HG03457 (cell line): ENCODE results near the gene KRTAP20-2.

Experiments used
- ATAC-seq: cut with Tn5 transposase; IDR thresholded peaks from one replicate; pipeline ENCODE4 v1.9.1; 2021; ENCODE audit warnings: moderate number of reproducible peaks; ENCODE audit not compliant: unreplicated experiment

KRTAP20-2 gene

GRCh38 chr21:30634906-30635305 is at the start of gene KRTAP20-2:
Gene KRTAP20-2, plus strand, starts transcription at chr21:30635206. Its CDS starts 58 bp downstream, at chr21:30635264.
- no peak for ATAC-seq

- ATAC-seq: no peak
Observed at GRCh38 chr21:30590297-30590696, 44.7 kb upstream of the KRTAP20-2 start, which contains the start of gene KRTAP22-2. Gene KRTAP22-2, minus strand, starts transcription at chr21:30590397.

GRCh38 chr21:30592140-30592539 is 42.9 kb upstream of the KRTAP20-2 start, which contains the start of gene KRTAP6-3:
Gene KRTAP6-3, plus strand, starts transcription at chr21:30592440. Its CDS starts 6 bp downstream, at chr21:30592446.
- ATAC-seq: no peak

DNA sequence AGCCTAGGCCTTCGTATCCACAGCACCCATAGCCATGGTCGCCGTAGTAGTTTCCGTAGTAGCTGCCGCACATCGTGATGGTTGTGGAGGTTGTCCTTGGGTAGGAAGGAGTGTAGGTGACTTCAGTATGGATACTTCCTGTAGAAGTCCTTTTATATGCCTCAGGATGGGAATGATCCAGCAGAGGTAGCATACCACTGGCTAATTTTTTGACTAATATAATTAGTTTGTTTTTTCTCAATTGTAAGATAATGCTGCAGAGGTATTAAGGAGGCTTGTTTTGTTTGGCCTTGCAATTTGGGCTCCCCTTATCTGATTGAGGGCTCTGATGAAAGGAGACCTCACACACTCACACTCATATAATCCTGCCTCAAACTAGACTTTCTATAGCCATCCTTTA is 36.2 kb upstream of the KRTAP20-2 start, which contains the start of gene KRTAP6-2:
Gene KRTAP6-2, minus strand, starts transcription at position 101 of the 400 bp plus-strand sequence. Its CDS starts 28 bp downstream, at position 73.
- ATAC-seq: no peak

- no peak for ATAC-seq
Observed at GRCh38 chr21:30600787-30601186, 34.2 kb upstream of the KRTAP20-2 start, which contains the start of gene KRTAP22-1. Gene KRTAP22-1, plus strand, starts transcription at chr21:30601087.

DNA sequence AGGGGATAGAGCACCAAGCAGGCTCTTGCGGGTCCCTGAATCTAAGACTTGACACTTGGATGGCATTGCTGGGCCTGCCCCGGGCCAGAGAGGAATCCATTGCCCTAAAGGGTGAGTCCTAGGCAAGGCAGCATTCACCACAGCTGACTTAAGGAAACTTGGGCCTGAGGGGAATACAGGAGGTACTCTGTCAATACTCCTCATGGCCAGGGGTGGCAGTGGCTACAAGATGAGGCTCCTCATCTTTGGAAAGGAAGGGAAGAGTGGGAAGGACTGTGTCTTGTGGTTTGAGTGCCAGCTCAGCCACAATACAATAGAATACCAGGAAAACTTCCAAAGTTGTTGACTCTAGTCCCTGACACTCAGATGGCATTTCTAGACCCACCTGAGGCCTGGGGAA is 29.0 kb upstream of the KRTAP20-2 start:
- no peak for ATAC-seq

GRCh38 chr21:30612132-30612531 is 22.9 kb upstream of the KRTAP20-2 start:
- no peak for ATAC-seq

- ATAC-seq: no peak
Observed at GRCh38 chr21:30613836-30614235, 21.2 kb upstream of the KRTAP20-2 start, which contains the start of gene KRTAP6-1. Gene KRTAP6-1, minus strand, starts transcription at chr21:30613930. Its CDS starts 26 bp downstream, at chr21:30613904.

DNA sequence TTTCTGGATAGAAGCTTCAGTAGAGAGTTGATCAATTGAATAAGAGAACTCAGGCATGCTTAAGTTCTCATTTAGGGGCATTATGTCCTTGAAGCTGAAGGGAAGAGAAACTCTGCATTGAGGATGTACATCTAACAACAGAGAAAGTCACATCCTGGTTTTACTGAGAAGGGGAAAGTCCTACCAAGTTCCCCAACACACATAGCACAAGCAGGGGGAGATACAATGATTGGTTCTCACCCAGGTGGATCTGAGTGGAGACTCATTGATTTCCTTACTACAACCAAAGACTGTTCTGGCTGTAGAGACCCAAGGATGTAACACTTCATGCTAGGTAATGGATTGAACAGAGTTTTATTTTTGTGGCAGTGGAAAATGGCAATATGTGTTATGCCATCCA is 19.8 kb upstream of the KRTAP20-2 start:
- no peak for ATAC-seq

- ATAC-seq: no peak
Observed at GRCh38 chr21:30616125-30616524, 18.9 kb upstream of the KRTAP20-2 start, which contains the start of gene KRTAP20-1. Gene KRTAP20-1, plus strand, starts transcription at chr21:30616425. Its CDS starts 30 bp downstream, at chr21:30616455.

GRCh38 chr21:30620080-30620479 is 14.9 kb upstream of the KRTAP20-2 start:
- ATAC-seq: no peak

DNA sequence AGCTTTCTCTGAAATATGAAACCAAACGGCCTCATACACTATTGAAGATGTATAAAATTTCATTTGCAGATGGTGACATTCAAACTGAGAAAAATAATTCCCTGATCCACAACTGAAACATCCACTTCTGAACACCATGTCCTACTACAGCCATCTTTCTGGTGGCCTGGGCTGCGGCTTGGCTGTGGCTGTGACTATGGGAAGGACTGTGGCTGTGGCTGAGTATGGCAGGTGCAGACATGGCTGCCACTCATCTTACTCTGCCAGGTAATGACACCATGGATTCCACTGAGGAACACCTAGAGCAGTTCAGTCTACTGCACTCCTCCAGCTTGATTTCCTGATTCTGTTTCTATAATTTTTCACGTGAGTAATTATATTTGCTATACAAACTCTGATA is 14.5 kb upstream of the KRTAP20-2 start, which contains the start of gene KRTAP20-4:
Gene KRTAP20-4, plus strand, starts transcription at position 106 of the 400 bp plus-strand sequence.
- ATAC-seq: no peak

DNA sequence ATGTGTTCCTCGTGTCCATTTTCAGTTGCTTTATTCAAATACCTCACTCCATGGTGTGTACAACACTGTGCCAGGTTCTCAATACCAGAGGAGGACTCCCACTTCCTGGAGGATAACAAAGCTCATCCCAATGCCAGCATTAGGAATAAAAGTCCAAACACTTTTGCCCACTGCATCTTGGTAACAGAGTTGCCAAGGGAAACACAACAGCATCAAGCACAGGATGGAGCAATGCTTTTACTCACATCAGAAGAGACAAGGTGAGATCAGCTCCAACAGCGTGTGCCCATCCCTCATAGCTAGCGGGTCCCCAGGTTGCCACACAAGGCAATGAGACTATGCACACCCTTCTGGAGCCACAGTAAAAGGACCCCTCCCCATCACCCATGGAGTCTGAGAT is 11.6 kb upstream of the KRTAP20-2 start:
- ATAC-seq: no peak

DNA sequence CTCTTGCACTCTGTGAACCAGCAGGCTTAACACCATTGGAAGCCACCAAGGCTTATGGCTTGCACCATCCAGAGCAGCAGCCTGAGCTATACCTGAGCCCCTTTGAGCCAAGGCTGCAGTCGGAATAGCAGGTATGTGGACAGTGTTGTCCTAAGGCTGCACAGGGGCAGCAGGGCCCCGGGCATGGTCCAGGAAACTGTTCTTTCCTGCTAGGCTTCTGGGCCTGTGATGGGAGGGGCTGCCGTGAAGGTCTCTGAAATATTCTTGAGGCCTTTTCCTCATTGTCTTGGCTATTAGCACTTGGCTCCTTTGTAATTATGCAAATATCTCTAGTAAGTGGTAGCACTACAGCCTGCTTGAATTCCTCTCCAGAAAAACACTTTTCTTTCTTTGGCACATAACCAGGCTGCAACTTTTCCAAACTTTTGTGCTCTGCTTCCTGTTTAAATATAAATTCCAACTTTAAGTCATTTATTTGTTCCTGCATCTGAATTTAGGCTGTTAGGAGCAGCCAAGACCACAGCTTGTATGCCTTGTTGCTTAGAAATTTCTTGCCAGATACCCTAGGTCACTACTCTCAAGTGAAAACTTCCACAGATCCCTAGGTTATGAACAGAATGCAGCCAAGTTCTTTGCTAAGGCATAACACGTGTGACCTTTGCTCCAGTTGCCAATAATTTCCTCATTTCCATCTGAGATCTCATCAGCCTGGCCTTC is 9.4 kb upstream of the KRTAP20-2 start:
- no peak for ATAC-seq

DNA sequence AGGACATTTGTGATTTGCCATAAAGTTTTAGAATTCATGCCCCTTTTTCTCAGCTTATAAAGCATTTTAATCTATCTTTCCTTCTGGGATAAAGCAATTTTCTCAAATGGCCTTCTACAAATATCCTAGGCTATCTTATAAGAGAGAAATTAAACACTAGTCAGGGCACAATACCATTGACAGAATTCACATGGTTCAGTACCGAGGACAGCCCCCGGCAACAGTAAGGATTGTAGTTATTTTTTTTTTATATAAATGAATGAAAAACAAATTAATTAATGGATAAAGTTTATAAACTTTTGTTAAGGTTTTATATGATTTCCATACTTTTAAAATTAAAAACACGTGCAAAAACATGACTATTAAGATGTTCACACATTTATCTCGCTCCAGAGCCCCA is 6.9 kb upstream of the KRTAP20-2 start:
- ATAC-seq: no peak

- ATAC-seq: no peak
Observed at GRCh38 chr21:30629200-30629599, 5.8 kb upstream of the KRTAP20-2 start.

DNA sequence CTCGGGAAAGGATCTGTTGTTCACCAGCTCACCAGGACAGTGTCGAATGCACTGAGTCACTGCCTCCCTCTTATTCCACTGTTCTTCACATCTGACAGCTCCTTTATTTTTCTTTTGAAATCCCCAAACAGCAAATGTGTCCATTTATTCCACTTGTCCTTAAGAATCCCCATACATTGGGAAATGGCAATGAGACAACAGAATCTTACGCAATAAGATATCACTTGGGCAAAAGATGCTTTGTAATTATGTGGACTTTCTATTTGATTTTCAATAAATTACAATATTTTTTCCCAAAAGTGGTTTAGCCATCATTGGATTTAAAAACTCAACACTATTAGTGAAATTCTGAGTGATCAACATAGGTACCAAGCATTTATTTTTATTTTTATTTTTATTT is 3.7 kb downstream of the KRTAP20-2 start:
- ATAC-seq: no peak

DNA sequence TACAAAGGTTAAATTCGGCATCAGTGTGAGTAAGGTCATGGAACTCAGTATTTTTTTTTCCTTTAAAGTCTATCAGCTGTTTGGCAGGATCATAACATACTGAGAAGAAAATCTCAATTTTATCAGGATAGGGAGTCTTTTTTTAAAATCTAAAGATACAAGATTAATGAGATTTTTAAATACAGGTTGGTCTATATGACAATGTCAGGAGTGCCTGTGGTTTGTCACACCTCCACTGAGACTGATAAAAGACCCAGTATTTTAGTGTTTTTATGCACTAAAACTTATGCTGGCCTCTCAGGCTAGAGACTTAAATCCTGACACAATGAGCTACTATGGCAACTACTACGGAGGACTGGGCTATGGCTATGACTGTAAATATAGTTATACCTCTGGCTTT is 7.6 kb downstream of the KRTAP20-2 start, which contains the start of gene KRTAP20-3:
Gene KRTAP20-3, plus strand, starts transcription at position 301 of the 400 bp plus-strand sequence.
- ATAC-seq: no peak

- no peak for ATAC-seq
Observed at GRCh38 chr21:30646904-30647414, 12.0 kb downstream of the KRTAP20-2 start.

DNA sequence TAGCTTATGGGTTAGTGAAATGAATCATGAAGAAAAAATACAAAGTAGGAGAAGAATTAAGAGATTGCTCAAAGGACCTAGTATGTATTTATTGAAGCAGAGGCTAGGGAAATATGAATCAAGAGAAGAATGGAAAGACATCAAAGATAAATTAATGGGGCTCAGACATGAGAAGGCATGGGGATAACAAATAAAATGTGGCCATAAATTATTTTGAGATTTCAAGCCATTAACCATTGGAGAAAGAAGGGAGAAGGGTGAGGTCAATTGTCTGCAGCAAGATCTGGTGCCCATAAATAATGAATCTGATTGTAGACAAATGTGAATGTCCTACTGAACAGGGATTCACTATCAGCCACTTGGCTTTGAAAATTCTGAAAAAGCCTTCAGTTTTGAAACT is 17.9 kb downstream of the KRTAP20-2 start:
- no peak for ATAC-seq

GRCh38 chr21:30668776-30669175 is 33.8 kb downstream of the KRTAP20-2 start:
- no peak for ATAC-seq
